NK-92 (cell line): ENCODE data around the gene C3AR1.

ENCODE experiments used
- DNase-seq: peaks from one replicate; lab custom pipeline; 2025; ENCODE audit not compliant: unreplicated experiment; lab: John Stamatoyannopoulos, UW

Gene C3AR1

DNA sequence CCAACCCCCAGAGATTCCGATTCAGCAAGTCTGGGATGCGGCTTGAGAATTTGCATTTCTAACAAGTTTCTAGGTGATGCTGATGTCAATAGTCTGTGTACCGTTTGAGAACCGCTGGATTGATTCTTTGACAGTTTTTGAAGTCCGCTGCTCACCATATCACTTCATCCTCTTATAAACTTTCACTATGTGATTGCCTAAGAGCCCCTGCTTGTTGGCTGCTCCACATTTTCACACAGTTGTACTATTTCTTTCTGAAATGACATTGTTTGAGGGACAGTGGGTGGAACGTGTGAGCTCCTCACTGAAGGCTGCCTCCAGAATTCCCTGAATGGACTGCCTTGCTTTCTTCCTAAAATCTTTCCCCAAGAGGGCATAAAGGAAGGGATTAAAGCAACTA lies 7.7 kb downstream of the C3AR1 start:
- DNase-seq = no peak

GRCh38 chr12:8057839-8058238 lies 8.3 kb downstream of the C3AR1 start:
- no peak for DNase-seq

- DNase-seq = no peak
These were observed 8.9 kb downstream of the C3AR1 start for GRCh38 chr12:8057306-8057705.

DNA sequence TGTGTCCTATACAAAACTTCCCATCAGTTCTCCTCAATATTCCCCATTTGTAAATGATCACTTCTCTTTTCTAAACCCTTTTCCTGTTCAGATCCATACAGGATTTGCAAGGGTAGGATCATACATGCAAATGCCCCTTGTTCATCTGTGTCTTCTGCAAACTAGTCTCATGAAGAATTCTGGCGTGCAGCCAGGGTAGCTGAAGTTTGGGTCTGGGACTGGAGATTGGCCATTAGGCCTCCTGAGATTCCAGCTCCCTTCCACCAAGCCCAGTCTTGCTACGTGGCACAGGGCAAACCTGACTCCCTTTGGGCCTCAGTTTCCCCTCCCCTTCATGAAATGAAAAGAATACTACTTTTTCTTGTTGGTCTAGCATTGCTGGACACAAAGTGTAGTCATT lies 11.3 kb downstream of the C3AR1 start:
- no peak for DNase-seq

GRCh38 chr12:8052679-8053078 lies 13.5 kb downstream of the C3AR1 start:
- DNase-seq = no peak

DNA sequence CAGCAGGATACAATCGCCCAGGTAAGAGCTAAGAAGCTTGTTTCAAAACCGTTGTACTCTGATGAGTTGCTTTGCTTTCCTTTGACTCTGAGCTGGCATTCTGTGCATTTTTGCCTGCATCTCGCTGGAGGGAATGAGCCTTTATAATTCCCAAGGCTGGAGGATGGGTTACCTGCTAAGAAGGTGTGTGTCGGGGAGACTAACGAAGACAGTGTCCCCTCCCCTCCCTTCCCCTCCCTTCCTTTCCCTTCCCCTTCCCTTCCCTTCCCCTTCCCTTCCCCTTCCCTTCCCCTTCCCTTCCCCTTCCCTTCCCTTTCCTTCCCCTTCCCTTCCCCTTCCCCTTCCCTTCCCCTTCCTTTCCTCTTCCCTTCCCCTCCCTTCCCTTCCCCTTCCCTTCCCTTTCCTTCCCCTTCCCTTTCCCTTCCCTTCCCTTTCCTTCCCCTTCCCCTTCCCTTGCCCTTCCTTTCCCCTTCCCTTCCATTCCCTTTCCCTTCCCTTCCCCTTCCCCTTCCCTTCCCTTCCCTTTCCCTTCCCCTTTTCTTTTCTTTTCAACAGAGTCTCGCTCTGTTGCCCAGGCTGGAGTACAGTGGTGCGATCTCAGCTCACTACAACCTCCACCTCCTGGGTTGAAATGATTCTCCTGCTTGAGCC lies 15.4 kb downstream of the C3AR1 start:
- DNase-seq = no peak

GRCh38 chr12:8048906-8049305 lies 17.3 kb downstream of the C3AR1 start:
- no peak for DNase-seq

GRCh38 chr12:8047842-8048241 lies 18.3 kb downstream of the C3AR1 start:
- no peak for DNase-seq

GRCh38 chr12:8045952-8046944 lies 19.9 kb downstream of the C3AR1 start:
- DNase-seq = peak; percentile 18

- DNase-seq = no peak
These were observed 25.4 kb downstream of the C3AR1 start for GRCh38 chr12:8040791-8041190.

GRCh38 chr12:8038659-8039114 lies 27.5 kb downstream of the C3AR1 start:
- DNase-seq = no peak

- no peak for DNase-seq
These were observed 28.2 kb downstream of the C3AR1 start for GRCh38 chr12:8037947-8038346.

GRCh38 chr12:8037046-8037663 lies 29.0 kb downstream of the C3AR1 start:
- DNase-seq = no peak

DNA sequence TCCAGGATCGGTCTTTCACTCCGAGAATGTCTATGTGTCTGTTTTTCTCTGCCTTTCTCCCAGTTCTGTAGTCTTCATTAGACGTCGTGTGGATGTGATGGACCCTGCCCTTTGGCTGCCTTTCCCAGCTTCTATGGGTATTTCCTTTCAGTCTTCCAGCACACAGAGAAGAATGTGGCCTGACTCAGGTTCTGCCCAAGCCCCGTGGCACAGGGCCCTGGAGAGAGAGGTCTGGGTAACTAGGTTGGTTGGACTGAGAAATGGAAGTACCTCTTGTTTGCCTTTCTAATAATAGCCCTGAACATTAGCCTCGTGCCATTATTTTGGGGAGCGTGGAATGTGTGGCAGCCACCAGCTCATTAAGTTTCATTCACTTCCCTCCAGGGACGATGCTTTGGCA lies 29.8 kb downstream of the C3AR1 start:
- no peak for DNase-seq

GRCh38 chr12:8035440-8036010 lies 30.6 kb downstream of the C3AR1 start:
- no peak for DNase-seq

GRCh38 chr12:8034802-8035201 lies 31.4 kb downstream of the C3AR1 start:
- DNase-seq = no peak

DNA sequence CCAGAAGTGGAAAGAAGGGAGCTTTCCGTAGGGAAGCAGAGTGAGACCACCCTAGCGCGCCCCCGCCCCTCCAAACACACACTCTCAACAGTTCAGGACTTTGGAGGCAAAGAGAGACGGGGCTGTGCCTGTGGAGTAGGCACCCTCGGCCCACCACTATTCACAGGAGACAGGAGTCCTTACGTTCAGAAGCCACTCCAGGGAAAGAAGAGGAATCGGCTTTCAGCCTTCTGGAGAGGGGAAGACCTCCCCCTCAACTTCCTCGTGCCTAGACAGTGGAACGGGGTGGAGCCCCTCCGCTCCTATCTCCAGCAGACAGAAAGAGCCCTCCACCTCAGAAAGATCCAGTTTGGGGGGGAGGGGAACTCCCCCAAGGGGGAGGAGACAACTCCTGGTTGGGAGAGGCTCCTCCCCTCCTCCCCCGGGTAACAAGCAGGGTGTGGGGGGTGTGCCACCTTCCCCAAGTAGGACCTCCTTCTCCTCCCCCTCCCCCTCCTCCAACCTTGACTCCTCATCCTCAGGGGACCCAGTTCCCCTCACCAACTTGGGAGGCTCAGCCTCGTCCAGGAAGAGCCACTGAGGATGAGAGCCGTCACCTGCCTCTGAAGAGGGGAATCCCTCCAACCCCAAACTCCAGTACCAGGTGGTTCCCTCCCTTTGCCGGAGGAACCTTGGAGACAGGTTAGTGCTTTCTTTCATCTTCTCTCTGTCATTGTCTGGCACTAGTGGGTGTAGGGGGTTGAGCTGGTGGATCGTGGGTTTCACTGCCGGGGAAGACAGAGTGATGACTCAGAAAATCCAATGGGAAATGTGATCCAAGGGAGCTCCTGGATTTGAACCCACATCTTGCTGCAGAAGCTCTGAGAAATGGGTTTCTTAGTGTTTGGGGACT lies 32.8 kb downstream of the C3AR1 start:
- DNase-seq = no peak

DNA sequence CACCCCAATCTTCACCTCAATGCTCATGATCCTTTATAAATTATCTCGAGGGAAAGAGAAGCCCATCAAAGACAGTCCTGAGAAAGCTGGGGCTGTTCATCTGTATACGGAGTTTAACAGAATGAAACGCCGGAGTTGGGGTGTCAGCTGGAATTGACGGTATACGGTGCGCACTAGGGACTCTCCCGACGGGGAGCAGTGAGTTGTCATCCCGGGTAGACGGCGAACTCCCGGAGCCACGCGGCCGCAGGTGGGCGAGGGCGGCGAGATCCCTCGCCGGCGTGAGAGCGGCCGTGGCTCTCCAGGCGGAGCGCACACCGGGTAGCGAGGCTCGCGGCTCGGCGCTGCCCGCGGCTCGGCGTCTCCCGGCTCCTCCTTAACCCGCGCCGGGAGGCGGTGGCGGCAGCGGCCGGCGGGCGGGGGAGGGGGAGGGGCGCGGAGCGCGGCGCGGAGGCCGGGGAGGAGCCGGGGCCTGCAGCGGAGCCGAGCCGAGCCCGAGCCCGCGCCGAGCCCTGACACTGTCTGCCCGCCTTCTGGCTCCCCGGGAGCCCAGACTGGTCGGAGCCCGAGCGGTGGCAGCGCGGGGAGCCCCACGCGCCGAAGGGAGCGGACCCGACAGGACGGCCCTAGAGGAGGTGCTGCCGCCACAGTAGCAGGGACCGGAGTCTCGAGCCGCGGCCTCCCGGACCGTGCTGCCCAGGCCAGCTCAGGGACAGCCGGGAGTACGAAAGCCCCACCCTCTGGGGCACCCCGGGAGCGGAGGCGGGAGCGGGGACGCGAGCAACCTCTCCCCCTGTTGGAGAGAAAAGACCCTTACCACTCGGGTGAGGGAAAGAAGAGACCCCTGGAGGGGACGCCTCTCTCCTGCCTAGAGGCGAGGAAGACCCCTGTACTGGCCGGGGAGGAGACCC lies 33.7 kb downstream of the C3AR1 start, which contains the start of gene FOXJ2:
Gene FOXJ2, plus strand, starts transcription at position 475 of the 911 bp plus-strand sequence. CDS start 7,117 bp downstream, outside the sequence.
- no peak for DNase-seq

DNA sequence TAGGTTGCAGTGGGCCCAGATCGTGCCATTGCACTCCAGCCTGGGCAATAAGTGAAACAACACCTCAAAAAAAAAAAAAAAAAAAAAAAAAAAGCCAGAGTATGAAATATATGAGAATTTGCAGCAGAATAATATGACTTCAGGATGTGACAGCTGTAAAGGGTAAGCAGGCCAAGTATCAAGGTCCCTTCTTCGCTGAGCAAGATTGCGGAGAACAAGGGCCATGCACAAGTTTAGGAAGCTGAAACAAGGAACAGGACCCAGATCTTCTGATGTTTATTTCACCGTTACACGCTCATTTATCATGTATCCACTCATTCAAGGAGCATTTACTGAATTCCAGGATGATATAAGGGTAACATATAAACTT lies 34.3 kb downstream of the C3AR1 start:
- no peak for DNase-seq
